HG02938 (cell line): ENCODE data around the gene KL.

Experiments
- ATAC-seq: cut with Tn5 transposase; IDR thresholded peaks from one replicate; pipeline ENCODE4 v1.9.1; 2021; ENCODE audit warnings: mild to moderate bottlenecking, moderate library complexity; ENCODE audit not compliant: unreplicated experiment

KL gene

DNA sequence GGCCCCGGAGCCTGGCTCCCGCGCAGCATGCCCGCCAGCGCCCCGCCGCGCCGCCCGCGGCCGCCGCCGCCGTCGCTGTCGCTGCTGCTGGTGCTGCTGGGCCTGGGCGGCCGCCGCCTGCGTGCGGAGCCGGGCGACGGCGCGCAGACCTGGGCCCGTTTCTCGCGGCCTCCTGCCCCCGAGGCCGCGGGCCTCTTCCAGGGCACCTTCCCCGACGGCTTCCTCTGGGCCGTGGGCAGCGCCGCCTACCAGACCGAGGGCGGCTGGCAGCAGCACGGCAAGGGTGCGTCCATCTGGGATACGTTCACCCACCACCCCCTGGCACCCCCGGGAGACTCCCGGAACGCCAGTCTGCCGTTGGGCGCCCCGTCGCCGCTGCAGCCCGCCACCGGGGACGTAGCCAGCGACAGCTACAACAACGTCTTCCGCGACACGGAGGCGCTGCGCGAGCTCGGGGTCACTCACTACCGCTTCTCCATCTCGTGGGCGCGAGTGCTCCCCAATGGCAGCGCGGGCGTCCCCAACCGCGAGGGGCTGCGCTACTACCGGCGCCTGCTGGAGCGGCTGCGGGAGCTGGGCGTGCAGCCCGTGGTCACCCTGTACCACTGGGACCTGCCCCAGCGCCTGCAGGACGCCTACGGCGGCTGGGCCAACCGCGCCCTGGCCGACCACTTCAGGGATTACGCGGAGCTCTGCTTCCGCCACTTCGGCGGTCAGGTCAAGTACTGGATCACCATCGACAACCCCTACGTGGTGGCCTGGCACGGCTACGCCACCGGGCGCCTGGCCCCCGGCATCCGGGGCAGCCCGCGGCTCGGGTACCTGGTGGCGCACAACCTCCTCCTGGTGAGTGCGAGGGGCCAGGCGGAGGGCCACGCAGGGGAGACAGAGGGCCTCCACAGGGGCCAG lies at the start of gene KL:
KL (plus strand) TSS at position 10 of the 909 bp plus-strand sequence; CDS start at position 28, 18 bp downstream.
- ATAC-seq, result peak; percentile 33

DNA sequence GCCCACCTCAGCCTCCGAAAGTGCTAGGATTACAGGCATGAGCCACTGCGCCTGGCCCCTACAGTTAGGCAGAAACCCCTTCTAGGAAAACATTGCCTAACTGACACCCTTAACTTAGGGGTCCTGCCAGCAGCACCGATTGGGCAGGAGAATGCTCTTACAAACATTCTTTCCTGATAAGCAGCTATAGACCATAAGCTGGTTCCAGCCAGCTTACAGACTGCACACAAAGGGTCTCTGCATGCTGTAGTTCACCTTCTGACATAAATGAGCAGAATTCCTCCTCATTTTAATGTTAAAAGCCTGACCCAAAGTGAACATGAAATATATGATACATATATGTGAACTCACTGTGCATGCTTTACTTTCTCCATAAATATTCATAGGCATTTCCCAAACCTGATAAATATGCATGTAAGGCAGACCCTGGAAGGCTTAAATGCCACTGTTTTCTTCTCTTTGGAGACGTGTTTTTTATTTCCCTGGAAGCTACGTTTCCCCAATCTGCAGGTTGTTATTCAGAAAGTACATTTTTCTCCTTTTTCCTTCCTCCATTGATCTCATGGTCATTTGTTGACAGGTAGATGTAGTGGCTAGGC lies 48.5 kb upstream of the KL start:
- ATAC-seq, result no peak

DNA sequence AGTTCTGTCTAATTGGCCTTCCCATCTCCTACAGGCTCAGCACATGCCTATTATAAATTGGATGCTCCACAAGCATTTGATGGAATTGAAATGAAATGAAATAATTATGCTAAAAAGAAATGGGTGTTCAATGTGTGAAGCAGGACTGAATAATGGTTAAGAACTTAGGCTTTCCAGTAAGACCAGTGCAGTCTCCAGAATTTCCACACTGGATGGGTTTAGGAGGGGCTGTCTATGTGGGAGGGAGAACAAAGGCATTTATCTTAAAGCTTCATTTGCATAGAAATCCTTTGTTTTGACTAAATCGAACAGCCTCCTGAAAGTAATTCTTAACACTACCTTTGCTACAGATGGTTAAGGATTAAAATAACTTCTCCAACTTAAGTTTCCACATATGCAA lies 47.9 kb upstream of the KL start:
- no peak for ATAC-seq

DNA sequence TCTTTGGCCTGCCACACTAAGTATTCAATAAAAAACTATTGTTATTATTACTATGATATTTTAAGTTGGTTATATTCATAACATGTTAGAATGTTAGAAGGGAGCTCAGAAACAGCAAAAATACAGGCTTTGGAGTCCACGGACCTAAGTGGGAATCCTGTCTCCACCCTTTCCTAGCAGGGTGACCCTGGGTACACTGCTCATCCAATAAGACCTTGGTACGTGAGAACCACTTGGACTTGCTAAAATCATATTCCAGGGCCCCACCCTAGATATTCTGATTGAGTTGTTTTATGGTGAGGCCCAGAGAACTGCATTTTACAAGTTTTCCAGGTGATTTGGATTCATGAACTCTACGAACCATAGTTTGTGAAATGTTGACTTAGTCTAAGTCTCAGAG lies 47.4 kb upstream of the KL start:
- ATAC-seq, result no peak

DNA sequence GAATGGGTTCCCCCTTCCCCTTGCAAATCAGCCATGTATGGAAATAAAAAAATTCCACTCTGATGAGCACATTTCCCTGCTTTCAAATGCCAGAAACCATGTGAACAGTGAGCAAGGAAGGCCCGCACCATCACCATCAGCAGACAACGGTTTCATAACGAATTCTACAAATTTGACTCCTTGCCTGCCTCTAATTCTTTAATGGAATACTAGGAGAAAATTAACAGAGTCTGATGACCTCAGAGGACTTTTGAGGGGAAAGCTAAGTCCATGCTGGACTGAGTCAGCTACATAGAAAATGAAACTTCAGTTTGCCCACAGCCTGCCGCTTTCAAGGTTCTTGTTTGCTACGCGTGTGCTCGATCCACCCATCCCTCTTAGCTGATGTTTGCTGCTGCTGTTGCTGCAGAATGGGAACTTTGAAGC lies 46.7 kb upstream of the KL start:
- ATAC-seq, result peak; percentile 78

DNA sequence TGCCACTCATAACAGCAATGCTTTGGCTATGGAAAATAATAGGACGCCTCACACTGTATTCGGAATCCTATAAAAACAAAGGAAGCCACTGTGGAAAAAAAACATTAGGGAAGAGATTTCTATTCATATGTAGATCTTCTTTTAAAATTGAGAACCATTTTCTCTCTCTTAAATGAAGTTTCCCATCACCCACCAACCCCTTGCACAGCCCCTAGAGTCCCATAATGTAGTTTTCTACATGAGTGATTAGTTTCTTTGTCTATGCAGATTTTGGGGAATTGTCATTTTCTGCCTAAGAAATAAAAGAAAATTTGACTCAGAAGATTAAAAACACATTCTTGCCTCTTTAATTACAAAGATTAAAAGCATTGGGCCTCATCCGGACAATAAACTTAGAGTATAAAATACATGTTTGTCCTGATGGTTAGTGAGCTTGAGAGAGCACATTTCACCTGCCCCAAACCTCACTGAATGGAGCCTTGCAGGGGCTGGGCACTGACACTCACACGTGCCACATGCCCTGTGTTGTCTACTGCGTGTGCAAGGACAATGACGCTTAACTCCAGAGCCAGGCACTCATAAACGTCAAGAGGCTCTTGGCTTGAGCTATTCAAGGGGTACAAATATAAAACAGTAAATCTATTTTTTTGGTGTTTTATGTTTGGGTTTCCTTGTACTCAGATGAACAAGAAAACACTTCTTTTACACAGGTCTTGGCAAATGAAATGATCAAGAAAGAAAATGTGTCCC lies 40.0 kb upstream of the KL start:
- no peak for ATAC-seq

DNA sequence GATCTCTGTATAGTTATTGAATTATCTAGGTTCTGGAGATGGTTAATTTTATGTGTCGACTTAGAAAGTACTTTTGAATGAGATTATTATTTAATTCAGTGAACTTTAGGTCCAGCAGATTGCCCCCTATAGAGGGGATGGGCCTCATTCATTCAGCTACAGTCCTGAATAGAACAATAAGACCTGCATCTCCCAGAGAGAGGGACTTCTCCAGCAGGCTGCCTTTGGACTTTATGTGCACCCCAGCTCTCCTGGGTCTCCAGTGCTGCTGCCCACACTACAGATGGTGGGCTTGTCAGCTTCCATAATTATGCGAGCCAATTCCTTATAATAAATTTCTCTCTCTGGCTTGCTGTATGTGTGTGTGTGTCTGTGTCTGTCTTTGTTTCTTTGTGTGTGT lies 39.3 kb upstream of the KL start:
- no peak for ATAC-seq

DNA sequence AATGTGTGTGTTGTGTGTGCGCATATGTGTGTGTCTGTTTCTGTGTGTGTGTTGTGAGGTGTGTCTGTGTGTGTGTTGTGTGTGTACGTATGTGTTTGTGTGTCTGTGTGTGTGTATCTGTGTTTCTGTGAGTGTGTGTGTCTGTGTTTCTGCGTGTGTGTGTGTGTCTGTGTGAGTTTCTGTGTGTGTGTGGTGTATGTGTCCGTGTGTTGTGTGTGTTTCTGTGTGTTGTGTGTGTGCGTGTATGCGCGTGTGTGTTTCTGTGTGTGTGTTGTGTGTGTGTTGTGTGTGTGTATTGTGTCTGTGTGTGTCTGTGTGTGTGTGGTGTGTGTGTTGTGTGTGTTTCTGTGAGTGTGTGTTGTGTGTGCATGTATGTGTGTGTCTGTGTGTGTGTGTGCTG lies 38.9 kb upstream of the KL start:
- no peak for ATAC-seq

DNA sequence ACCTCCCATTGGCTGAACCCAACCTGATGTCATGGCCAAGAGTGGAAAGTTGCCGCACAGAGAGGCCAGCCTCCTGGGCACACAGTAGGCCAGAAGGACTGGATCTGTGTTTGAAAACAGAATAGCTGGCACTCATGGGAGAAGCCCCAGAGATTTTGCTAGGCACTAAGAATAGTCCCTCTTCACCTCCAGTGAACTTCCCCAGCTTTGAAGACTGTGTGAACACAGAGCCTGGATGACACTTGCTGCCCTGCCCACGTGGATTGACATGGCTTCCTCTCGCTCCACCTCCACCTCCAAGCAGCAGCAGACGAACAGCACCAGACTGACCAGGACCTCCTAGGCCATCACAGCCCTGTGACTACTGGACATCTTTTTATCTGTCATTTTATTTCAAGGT lies 37.9 kb upstream of the KL start:
- no peak for ATAC-seq

DNA sequence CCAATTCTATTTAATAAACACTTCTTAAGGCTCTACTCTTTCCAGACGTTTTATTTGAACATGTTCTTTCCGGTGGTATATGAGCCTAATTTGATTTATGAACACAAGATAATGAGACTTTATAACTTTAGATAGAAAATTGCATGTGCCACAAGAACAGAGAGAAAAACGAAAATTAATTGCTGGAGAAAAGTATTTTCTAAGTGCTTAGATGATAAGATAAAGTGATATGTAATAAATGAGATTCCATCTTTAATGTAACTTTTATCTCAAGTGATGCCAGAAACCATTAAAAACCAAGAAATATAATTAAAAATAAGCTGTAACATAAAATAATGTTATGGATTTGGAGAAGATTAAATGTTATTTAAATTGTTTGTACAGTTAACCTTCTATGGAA lies 33.2 kb upstream of the KL start:
- ATAC-seq, result no peak

DNA sequence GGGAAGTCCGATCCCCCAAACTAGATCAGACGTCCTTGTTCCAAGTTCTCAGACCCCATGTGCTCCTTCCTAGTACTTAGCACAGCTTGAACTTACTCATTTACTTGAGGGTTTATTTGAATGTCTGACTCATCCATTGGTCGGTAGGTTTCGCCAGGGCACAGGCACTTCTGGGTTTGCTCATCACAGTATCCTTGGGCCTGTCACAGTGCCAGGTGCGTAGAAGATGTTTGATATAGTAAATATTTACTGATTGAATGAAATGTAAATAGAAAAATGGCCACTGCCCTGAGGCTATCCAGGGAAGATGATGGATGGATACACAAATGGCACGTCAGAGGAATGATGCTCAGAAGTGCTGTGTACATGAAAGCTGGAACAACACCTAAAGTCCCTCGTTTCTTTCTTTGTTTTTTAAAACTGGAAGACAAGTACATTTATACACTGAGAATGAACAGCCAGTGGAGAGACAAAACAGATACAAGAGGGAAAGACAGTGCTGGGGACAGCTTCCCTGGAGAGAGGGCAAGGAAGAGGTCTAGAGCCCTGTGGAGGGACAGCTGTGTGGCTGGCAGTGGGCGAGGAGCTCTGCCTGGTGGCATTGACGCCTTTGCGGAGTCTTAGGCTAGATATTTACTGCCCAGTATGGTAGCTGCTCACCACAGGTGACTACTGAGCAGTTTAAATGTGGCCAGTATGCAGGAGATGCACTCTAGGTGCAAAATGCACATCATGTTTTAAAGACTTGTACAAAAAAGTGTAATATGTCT lies 31.2 kb upstream of the KL start:
- no peak for ATAC-seq

DNA sequence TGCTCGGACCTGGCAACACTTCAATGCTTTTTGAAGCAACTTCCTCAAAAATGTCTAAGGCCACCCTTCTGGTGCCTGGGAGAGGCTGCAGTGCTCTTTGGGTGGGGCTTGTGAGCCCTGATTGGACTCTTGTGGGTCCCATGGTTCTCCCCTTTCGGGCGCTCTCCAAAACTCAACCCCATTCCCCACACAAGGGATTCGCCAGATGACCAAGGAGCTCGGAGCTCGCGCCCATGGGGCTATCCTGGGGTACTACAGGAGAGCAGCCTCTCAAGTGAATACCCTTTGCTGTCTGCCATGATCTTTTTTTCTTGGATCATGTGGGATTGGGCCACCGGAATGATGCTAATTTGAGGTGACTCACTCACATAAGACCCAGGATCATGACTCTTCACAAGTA lies 29.7 kb upstream of the KL start:
- ATAC-seq, result no peak

DNA sequence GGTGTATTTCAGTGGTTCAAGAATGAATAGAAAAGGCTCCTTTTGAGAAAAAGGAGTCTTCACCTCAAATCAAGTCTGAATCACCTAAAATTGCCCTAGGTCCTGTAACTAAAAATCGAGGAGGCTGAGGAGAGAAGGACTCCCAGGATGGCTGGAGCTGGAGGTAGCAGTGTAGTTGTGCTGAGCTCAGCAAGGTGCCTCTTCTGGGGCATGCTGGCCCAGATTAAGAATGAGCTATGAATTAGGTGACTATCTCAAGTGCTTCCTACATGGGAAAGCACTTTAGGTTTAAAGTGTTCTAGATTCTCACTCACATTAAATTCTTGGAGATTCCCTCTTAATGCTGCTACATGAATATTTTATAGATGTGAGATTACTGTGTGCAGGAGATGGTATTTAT lies 28.8 kb upstream of the KL start:
- no peak for ATAC-seq

DNA sequence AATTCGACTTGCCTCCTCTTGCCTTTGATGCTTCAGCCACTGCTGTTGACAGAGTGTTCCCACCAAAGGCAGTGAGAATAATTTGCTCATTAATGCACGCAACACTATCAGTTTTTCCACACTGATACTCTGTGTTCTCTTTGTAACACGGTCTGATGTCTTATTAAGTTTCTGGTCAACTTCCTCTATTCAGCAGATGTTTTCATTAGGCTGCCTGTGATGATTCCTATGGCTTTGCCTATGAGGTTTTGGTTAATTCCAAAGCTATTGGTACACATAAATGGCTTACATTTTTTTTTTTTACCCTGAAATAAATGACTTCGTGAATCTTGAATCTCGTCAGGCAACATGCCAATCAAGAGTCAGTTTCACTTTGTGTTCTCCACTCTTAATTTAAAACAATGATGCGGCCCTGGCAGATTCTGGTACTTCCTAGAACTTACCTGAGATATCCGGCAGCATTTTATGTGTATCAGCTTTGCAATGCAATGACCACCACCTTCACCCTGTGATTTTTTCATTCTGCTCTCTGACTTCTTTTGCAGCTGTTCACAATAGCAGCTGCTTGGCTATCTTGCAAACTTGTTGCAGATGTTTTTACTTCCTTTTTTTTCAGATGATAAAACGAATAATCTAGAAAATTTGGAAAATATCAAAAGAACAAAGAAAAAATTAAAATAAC lies 27.5 kb upstream of the KL start:
- ATAC-seq, result no peak

DNA sequence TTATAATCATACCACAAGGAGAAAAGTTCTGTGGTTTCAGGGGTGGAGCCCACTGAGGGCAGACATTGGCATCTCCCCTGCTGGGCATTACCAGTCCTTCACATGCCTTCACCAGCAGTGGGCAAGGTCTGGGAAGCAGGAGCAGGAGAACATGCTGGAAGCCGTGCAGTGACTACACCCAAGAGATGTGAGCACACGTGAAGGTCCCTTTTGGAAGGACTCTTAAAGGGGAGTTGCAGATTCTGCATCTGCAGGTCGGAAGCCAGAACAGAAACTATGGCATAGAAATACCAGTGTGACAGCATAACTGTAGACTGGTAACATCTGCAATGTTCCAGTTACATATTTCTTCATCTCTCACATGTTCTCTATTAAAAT lies 26.9 kb upstream of the KL start:
- no peak for ATAC-seq

DNA sequence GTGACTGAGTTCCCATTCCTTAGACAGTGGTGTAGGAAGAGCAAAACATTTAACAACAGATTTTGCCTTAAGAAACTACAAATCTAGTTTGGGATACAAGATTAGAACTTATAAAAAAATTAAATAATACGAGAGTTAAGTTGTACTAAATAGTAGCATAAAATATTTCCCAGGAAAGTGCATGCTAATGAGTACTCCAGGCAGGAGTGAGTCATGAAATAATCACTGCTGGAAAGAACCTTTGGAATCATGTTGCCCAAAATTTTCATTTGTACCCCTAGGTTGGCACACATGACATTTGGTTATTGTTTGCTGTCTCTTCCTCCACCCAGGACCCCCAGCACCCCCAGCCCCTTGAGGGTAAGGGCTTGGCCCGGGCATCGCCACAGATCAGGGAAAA lies 26.3 kb upstream of the KL start:
- ATAC-seq, result no peak

DNA sequence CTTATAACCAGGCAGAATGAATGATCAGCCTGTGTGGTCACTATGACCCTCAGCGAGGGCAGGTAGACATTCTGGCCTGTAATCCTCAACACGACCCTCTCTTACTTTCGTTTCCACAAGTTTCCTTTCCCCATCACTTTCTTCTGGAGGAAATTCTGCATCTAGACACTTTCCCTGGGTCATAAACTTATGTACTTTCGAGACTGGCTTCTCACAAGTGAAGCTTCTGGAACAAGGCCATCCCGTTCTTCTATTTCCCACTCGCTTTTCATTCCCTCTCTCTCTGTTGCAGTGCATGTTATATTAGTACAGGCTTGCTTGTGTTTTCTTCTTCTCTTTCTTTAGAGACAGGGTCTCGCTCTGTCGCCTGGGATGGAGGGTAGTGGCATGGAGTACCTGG lies 23.1 kb upstream of the KL start:
- no peak for ATAC-seq

DNA sequence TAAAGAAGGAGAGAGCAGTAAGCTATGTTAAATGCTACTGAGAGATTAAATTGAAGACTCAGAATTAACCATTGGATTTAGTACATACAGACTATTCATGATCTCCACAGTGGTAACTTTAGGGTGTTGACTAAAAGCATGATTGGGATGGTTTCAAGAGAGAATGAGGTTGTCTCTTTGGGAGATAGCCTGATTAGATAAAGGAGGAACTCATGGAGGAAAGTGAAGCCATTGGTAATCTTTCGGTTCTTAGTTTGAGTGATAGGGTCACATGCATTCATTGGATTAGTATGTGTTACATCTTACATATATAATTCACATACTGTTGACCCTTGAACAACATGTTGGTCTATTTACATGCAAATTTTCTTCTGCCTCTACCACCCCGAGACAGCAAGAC lies 18.8 kb upstream of the KL start:
- no peak for ATAC-seq

DNA sequence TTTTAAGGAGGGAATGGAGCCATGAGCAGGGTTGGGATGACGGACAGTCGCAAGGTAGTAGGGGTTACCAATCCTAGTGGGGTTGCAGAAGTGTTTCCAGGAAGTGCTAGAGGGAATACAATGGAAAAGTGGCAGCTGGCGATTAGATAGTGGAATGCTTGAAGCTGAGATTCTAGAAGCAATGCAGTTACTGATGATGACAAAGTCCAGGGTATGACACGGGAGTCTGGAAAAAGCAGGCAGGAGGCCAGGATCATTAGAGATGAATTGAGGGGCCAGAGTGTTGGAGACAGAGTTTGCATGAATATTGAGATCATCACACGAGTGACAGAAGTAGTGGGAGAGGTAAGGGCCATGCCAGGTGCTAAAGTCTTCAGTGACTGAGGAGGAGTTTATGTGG lies 17.3 kb upstream of the KL start:
- ATAC-seq, result no peak

DNA sequence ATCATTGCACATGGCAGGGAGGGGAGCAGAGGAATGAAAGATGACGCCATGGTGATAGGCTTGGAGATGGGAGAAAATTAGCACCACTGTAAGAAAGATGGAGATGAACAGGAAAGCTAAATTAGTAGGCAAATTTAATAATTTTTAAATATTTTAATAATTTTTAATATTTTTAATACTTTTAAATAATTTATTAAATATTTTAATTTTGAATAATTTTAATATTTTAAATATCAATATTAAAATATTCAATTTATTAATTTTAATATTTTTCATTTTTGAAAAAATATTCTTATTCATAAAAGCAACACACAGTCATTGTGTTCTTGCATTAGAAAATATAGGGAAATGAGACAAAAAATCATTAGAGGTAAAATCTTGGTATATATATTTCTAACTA lies 15.9 kb upstream of the KL start:
- no peak for ATAC-seq
